Left renal cortex interstitium (tissue), 4 donors: ENCODE results near the gene ATP9A. TPM values are rescaled to one million over a fixed set of nuclear protein-coding genes. Genes with fewer than 3 reads are reported as not detected.
"Not testable (repeated sequence)": the region's sequence is repeated elsewhere in the genome, so short reads cannot be mapped to it uniquely, and the experiment has no call there.

Source experiments
- DNase-seq, 4 donors: peaks; one replicate each; pipeline ENCODE4 v3.0.0-alpha.2; 2013; ENCODE audit warnings: low read depth in 4 of 4, low spot score in 2 of 4, missing footprints in 1 of 4
- polyA plus RNA-seq, 4 donors: library from polyadenylated mRNA; unstranded; fragments of 120-200 nt; gene quantifications; one replicate each; pipeline ENCODE4 v1.2.1, GENCODE V29; 2013; ENCODE audit not compliant: insufficient read length in 4 of 4

ATP9A gene
- polyA plus RNA-seq, 4 donors: 53.9 to 62.7 (median 57.5) TPM

- DNase-seq: no peak
Measured at GRCh38 chr20:51731731-51732095, 36.5 kb downstream of the ATP9A start.

GRCh38 chr20:51729771-51730170, 38.4 kb downstream of the ATP9A start:
- DNase-seq: no peak

GRCh38 chr20:51728737-51729136, 39.5 kb downstream of the ATP9A start:
- no peak for DNase-seq

GRCh38 chr20:51727872-51728271, 40.3 kb downstream of the ATP9A start:
- DNase-seq: no peak

- no peak for DNase-seq
Measured at GRCh38 chr20:51725584-51726176, 42.5 kb downstream of the ATP9A start.

- DNase-seq: not testable (repeated sequence)
Measured at GRCh38 chr20:51723026-51723425, 45.2 kb downstream of the ATP9A start.

GRCh38 chr20:51722246-51722645, 45.9 kb downstream of the ATP9A start:
- DNase-seq: not testable (repeated sequence)

GRCh38 chr20:51720854-51721253, 47.3 kb downstream of the ATP9A start:
- no peak for DNase-seq

- no peak for DNase-seq
Measured at GRCh38 chr20:51720384-51720783, 47.8 kb downstream of the ATP9A start.

- DNase-seq: no peak
Measured at GRCh38 chr20:51715856-51716185, 52.4 kb downstream of the ATP9A start.

- no peak for DNase-seq
Measured at GRCh38 chr20:51715163-51715855, 52.9 kb downstream of the ATP9A start.

GRCh38 chr20:51713213-51713598, 55.0 kb downstream of the ATP9A start:
- DNase-seq: no peak

GRCh38 chr20:51712501-51713212, 55.5 kb downstream of the ATP9A start:
- no peak for DNase-seq

GRCh38 chr20:51711426-51711825, 56.8 kb downstream of the ATP9A start:
- no peak for DNase-seq

- no peak for DNase-seq
Measured at GRCh38 chr20:51710361-51710894, 57.8 kb downstream of the ATP9A start.

- DNase-seq: no peak
Measured at GRCh38 chr20:51705400-51705799, 62.8 kb downstream of the ATP9A start.

- no peak for DNase-seq
Measured at GRCh38 chr20:51703400-51704287, 64.5 kb downstream of the ATP9A start.

- DNase-seq: no peak
Measured at GRCh38 chr20:51702556-51702955, 65.6 kb downstream of the ATP9A start.

GRCh38 chr20:51700809-51701285, 67.3 kb downstream of the ATP9A start:
- no peak for DNase-seq

- DNase-seq: no peak
Measured at GRCh38 chr20:51698252-51698651, 69.9 kb downstream of the ATP9A start.
